NCI-H1105 treated with DMSO at 0.1 percent for 48 hours (cell line): ENCODE results near the gene ZNF333.
"Not testable (repeated sequence)": the region's sequence is repeated elsewhere in the genome, so short reads cannot be mapped to it uniquely, and the experiment has no call there.

Source experiments
- DNase-seq: peaks from one replicate; lab custom pipeline; 2025; lab: John Stamatoyannopoulos, UW

The ZNF333 gene

GRCh38 chr19:14699641-14700040 is 9.8 kb downstream of the ZNF333 start:
- DNase-seq: no peak

- DNase-seq: no peak
Measured at GRCh38 chr19:14700711-14701375, 11.0 kb downstream of the ZNF333 start.

GRCh38 chr19:14703833-14704232 is 14.0 kb downstream of the ZNF333 start:
- no peak for DNase-seq

GRCh38 chr19:14704450-14704849 is 14.6 kb downstream of the ZNF333 start:
- no peak for DNase-seq

- DNase-seq: no peak
Measured at GRCh38 chr19:14715841-14716240, 26.0 kb downstream of the ZNF333 start.

- no peak for DNase-seq
Measured at GRCh38 chr19:14718522-14719116, 28.8 kb downstream of the ZNF333 start.

- no peak for DNase-seq
Measured at GRCh38 chr19:14719162-14719561, 29.3 kb downstream of the ZNF333 start.

- no peak for DNase-seq
Measured at GRCh38 chr19:14722127-14722526, 32.3 kb downstream of the ZNF333 start.

- no peak for DNase-seq
Measured at GRCh38 chr19:14728595-14728994, 38.7 kb downstream of the ZNF333 start.

- DNase-seq: no peak
Measured at GRCh38 chr19:14731200-14731599, 41.4 kb downstream of the ZNF333 start.

- no peak for DNase-seq
Measured at GRCh38 chr19:14732510-14732909, 42.7 kb downstream of the ZNF333 start.

- no peak for DNase-seq
Measured at GRCh38 chr19:14733574-14733973, 43.7 kb downstream of the ZNF333 start.

GRCh38 chr19:14735915-14736314 is 46.1 kb downstream of the ZNF333 start:
- DNase-seq: no peak

GRCh38 chr19:14746886-14747285 is 57.0 kb downstream of the ZNF333 start:
- no peak for DNase-seq

GRCh38 chr19:14748601-14749000 is 58.8 kb downstream of the ZNF333 start:
- no peak for DNase-seq

GRCh38 chr19:14758816-14759215 is 69.0 kb downstream of the ZNF333 start:
- peak; percentile 73 for DNase-seq

- DNase-seq: no peak
Measured at GRCh38 chr19:14761607-14762006, 71.8 kb downstream of the ZNF333 start.

GRCh38 chr19:14762111-14762510 is 72.3 kb downstream of the ZNF333 start:
- DNase-seq: no peak

GRCh38 chr19:14763497-14764145 is 73.8 kb downstream of the ZNF333 start:
- no peak for DNase-seq

GRCh38 chr19:14764401-14764800 is 74.6 kb downstream of the ZNF333 start:
- no peak for DNase-seq

GRCh38 chr19:14765403-14765802 is 75.6 kb downstream of the ZNF333 start:
- not testable (repeated sequence) for DNase-seq

- not testable (repeated sequence) for DNase-seq
Measured at GRCh38 chr19:14765841-14766240, 76.0 kb downstream of the ZNF333 start.

GRCh38 chr19:14767466-14767971 is 77.7 kb downstream of the ZNF333 start:
- DNase-seq: no peak
